GM19035 (cell line): ENCODE results near the gene KNSTRN.

Experiments used
- ATAC-seq: cut with Tn5 transposase; IDR thresholded peaks from one replicate; pipeline ENCODE4 v1.9.1; 2021; ENCODE audit not compliant: unreplicated experiment

KNSTRN gene

DNA sequence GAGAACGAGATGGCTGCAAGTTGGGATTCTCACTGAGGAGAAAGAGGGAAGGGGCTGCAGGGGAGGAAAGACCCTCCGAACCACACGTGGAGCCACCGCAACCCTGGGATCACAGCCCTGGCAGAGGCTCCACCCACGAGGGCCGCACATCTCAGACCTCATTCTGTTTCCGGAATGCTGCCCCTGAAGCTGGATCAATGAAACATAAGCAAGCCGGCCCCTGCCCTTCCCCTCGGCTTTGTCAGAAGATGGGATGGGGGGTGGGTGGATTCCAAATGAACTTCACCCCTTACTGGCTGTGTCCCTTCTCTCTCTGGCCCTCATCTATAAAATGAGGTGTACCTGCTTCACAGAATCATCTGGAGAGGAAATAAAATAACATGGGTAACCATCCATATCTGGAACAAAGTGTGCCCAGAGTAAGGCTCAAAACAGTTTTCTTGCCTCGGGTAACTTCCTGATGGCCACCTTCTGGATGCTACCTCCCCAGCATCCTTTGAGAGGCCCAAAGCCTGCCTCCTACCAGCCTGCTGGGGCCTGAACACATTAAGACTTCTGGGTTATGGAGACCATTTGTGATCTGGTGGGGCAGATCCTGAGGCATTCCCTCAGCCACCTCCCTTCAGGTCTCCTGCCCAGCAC, 37.2 kb upstream of the KNSTRN start:
- no peak for ATAC-seq

DNA sequence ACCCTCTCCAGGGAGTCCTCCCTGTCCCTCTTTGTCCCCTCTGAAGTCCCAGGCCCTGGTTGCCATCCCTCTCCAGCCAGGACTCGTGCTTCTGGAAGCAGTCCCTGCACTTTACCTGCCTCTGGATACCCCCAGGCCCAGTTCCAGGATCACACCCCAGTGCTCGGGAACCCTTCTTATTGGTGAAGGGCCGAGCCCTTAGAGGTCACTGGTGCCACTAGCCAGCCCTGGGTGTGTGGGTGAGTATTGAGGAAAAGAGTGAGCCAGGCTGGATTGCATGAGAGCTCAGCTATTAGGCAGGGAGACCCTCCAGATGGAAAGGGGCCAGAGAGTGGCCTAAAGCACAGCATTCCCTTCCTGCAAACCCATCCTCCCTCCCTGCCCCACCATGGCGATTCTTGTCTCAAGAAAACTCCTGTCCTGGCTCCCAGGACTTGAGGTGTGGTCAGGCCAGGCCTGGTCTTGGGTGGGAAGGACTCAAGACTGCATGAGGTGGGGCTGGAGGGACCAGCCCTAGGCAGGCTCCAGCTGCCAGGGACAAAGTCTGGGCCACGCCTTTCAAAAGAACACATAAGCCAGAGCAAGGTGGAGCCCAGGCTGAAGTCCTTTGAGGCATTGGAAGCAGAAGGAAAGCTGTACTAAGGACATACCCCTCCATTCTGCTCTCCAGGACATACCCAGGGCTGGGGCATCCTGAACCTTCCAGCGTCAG, 36.5 kb upstream of the KNSTRN start:
- ATAC-seq, result no peak

DNA sequence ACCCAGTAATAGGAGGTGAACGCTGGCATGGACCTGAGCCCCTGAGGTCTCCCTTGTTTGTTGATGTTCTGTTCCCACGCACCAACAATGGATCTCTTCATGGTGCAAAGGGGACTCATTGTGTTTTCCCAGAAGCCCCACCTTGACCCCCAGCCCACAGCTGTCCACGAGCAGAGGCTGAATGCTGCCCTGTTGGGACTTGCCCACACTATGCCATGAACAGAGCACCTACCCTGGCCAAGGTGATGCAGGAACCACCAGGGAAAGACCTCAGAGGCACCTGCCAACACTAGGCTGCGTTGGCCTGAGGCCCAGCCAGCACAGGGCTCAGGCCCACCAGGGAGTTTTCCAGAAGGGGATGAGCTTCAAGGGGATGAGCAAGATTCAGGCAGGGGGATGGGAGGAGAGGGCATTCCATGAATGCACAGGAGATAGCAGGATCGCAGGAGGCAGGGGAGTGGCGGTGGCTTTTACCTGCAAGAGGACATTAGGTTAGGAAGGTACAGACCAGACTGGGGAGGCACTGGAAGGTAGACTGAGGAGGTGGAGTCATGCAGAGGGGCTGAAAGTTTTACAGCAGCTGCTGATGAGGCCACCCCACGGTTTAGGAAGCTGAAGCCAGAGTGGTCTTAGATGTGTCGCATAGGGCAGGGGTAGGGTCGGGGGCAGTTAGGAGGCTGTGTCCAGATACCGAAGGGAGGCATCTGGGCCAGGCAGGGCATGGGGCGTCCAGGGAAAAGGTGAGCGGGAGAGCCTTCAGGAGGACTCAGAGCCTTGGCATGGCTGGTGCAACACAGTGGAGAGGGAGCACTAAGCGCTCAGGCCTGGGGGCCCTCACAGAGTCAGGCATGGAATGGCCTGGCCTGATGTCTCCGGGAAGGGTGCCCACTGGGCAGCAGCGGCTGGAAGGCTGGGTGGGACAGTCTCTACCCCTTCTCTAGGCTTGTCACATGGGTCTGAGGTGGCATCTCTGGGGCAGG, 35.7 kb upstream of the KNSTRN start:
- ATAC-seq, result no peak

DNA sequence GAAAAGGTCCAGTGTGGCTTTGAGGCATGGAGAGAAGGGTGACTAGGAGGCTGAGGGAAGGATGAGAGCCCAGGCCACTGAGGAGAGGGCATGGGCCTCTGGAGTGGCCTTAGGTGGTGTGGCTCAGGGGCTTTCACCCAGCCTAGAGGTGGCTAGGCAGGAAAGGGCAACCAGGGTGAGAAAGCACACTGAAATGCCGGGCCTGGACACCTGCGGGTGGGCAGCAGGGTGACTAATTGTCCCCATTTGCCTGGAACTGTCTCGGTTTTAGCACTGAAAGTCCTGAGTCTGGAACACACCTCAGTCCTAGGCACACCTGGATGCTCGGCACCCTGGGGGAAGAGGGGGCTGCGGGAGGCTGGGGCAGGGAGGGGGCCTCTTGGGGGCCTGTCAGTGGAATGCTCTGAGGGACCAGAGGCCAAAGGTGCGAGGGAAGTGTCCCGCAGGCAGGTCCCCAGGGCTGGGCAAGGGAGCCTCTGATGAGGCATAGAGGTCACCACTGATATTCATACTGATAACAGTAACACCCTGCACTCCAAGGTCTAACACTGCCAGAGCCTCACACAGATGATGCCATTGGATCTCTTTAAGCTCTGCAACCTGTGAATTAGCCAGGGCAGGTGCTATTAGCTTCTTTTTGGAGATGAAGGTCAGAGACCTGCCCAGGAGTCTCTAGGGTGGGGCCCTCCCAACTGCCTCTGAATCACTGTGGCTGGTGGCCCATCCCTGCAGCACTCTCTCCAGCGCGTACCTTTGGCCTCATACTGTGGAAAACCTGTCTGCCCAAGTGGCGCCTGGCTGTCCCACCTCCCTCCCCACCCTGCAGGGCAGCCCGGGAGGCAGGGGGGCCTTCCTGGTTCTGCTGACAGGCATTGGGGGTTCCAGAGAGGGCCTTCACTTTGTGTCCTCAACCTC, 34.7 kb upstream of the KNSTRN start:
- ATAC-seq, result no peak

- ATAC-seq, result no peak
Measured at GRCh38 chr15:40348474-40348870, 34.0 kb upstream of the KNSTRN start.

GRCh38 chr15:40349163-40349562, 33.4 kb upstream of the KNSTRN start:
- ATAC-seq, result no peak

DNA sequence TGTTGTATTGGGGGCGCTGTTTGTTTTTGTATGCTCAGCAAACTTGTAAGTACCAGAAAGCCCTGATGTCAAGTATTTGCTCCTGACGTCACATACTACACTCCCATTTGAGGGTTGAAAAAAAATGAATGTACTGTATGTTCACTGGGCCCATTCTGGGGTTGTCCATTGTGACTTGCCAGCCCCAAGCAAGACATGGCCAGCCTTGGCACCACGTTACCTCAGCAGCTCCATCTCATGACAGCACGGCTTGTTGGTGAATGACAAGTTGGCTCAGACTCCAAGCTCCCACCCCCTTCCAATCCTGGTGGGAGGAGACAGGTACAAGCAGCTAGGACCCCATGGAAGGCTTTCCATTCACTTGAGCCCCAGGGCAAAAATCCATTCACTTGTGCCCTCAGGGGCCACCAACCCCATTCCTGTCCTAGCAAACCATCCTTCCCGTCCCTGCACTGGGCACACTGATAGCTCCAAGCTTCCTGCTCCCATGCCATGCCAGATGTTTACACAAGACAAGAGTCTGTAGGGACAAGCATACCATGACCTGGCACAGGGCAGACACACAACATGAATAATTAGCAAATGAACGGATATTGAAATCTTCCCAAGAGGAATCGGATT, 30.1 kb upstream of the KNSTRN start:
- ATAC-seq, result no peak

DNA sequence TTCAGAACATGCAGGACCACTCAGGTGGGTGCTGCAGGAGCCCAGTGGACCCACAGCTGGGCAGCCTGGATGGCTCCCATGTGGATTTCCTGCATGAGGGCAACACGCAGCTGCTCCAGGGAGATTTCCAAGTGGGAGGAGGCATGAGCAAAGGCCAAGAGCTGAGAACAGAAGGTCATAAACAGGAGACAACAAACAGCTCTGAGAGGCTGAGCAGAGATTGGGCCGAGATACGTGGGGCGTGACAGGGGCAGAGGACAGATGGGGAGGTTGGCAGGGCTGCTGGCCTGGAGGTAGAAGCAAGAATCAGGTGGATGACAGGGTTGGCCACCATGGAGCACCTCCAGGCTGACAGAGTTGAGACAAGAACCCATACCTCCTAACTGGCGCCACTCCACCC, 28.8 kb upstream of the KNSTRN start:
- ATAC-seq, result no peak

DNA sequence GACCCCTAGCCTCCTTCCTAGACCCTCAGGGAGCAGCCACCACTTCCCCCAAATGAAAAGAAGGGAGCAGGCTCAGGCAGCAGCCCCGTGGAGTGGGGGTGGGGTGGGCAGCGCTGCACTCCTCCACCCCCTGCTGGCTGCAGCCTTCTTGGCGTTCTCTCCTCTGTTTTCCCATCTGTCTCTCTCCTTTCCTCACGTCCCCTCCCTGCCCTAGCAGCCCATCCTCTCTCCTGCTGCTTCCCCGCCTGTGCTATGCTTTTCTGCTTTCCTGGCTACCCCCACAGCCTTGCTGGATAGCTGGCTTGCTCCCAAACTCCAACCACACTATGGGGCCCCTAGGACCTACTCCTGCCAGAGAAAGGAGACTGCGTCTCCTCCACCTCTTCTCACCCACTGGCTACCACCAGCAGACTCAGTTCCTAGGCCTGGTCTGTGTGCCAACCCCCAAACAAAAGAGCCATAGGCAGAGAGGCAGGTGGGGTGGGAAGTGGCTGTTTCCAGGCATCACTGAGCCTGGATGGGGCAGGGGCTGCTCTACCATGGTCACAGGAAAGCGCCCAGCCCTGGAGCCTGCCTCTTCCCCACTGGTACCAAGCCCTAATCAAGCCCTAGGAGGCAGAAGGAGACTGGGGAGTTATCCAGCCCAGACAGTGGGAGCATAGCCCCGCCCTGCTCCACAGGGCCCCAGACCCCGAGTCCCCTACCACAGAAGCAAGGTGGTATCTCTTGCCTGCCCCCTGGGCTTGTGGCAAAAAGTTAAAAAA, 27.9 kb upstream of the KNSTRN start:
- no peak for ATAC-seq

DNA sequence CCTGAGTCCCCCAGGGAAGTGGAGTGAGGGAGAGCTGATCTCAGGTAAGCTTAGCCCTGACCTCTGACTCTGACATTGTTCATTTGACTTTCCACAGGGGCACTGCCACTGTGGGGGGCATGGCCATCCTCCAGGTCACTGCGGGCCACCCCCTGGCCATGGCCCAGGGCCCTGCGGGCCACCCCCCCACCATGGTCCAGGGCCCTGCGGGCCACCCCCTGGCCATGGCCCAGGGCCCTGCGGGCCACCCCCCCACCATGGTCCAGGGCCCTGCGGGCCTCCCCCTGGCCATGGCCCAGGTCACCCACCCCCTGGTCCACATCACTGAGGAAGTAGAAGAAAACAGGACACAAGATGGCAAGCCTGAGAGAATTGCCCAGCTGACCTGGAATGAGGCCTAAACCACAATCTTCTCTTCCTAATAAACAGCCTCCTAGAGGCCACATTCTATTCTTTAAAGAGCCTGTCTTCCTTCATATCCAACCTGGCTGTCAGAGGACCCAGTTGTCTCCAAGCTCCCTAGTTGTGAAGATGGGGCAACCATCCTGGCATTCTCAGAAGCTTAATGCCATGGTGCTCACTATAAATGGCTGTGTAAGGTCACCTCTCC, 26.4 kb upstream of the KNSTRN start:
- ATAC-seq, result no peak

DNA sequence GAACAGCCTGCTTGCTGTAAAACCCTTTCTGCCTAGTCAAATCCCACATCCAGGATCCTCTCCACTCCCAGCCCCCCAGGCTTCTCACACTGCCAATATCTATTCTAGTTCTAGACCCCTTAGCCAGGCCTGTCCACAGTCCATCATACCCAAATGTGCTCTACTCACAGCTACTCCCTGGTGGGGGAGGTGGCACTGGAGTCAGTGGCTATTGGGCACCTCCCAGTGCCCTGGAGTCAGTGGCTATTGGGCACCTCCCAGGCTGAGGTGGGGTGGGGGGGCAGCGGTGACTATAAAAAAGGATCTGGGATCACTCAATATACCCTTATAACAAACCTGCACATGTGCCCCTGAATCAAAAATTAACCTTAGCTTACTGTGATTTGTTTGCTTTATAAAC, 25.3 kb upstream of the KNSTRN start:
- ATAC-seq, result no peak

DNA sequence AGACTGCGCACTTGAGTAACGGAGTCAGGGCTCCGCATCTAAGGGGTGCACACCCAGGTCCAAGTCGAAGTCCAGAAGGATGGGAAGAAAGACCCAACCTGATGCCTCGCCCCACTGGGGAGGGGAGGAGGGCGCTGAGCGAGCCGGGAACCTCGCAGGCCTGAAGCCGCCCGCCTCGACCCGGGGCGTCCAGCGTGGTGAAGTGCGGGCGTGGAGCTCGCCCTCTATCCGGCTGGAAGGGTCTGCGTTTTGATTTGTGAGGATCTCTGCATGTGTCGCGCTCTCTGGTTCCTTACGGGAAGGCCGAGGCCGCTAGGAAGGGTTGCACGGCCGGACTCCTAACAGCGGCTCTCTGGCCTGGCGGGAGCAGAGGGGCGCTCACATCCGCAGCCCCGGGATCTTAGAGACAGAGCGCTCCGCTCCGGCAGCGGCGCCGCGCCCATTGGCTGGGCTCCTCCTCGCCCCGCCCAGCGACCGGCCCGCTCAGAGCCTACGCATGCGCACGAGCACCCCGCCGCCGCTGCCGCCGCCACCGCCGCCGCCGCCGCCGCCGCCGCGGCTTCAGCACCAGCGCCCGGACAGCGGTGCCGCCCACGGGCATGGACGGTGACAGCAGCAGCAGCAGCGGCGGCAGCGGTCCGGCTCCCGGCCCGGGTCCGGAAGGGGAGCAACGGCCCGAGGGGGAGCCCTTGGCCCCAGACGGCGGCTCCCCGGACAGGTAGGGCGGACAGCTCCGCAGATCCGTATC, 24.6 kb upstream of the KNSTRN start, which contains the start of gene DISP2:
Gene DISP2, plus strand, starts transcription at position 497 of the 748 bp plus-strand sequence. Its CDS starts 103 bp downstream, at position 600.
- ATAC-seq, result peak; percentile 87

- ATAC-seq, result peak; percentile 17
Measured at GRCh38 chr15:40358471-40359353, 23.8 kb upstream of the KNSTRN start.

DNA sequence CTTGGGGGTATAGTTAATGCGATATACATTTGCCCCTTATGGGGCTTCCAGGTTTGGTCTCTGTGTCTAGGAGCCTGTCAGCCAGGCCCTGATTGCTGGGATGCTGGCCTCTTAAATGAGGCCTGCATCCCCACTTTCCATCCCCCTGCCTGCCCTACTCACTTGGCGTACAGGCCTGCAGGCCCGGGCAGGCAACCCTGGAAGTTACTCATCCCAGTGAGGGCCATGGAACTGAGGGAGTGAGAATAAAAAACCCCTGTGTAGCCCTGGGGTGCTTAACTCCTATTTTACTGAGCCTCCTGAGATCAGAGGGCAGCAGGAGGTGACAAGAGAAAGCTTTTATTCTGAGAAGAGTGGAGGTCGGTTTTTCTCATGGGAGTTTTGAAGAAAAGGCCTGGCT, 22.5 kb upstream of the KNSTRN start:
- ATAC-seq, result no peak

GRCh38 chr15:40361640-40362039, 20.9 kb upstream of the KNSTRN start:
- ATAC-seq, result no peak

DNA sequence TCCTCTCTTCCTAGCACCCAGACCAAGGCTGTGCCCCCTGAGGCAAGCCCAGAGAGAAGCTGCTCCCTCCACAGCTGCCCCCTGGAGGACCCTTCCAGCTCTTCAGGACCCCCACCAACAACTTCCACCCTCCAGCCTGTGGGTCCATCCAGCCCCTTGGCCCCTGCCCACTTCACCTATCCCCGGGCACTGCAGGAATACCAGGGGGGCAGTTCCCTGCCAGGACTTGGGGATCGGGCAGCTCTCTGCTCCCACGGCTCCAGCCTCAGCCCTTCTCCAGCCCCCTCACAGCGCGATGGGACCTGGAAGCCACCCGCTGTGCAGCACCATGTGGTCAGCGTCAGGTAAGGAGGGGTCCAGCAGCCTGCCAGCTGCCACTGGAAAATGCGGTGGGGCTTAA, 18.9 kb upstream of the KNSTRN start:
- ATAC-seq, result no peak

DNA sequence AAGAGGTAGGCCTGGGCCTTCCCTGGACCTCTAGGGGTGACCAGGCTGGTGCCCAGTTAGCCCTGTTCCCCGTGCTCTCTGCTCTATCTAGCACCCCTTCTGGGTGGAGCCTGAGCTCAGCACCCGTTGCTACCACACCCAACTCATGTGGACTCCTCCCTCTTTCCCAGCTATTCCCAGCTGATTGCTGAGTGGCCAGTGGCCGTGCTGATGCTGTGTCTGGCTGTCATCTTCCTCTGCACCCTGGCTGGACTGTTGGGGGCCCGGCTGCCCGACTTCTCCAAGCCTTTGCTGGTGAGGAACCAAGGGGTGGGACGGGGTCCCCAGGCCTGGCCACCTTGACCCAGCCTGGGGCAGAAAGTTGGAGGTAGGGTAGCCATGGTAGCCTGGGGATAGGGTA, 18.3 kb upstream of the KNSTRN start:
- ATAC-seq, result no peak
